ENCODE data around the gene DACT3. TPM values are rescaled to one million over a fixed set of nuclear protein-coding genes. Genes with fewer than 3 reads are reported as not detected.

DACT3 gene
- total RNA-seq, 4 donors from 2014 or later, result 1.7 to 3.2 (median 2.7) TPM

GRCh38 chr19:46626446-46626845 is 34.5 kb downstream of the DACT3 start:
- peak overlapping the region; percentile 46 to 70 (median 56) for H3K27ac ChIP-seq
- no peaks in the 10 kb centered on the region for H3K9me3 ChIP-seq
- no peaks in the 10 kb centered on the region for H3K36me3 ChIP-seq
- intact Hi-C loops (cut with DNase I), result no loop called here
- TF ChIP-seq POLR2A (IDR thresholded peaks at IDR 0.05), result no peak
- TF ChIP-seq, protein P1, sequence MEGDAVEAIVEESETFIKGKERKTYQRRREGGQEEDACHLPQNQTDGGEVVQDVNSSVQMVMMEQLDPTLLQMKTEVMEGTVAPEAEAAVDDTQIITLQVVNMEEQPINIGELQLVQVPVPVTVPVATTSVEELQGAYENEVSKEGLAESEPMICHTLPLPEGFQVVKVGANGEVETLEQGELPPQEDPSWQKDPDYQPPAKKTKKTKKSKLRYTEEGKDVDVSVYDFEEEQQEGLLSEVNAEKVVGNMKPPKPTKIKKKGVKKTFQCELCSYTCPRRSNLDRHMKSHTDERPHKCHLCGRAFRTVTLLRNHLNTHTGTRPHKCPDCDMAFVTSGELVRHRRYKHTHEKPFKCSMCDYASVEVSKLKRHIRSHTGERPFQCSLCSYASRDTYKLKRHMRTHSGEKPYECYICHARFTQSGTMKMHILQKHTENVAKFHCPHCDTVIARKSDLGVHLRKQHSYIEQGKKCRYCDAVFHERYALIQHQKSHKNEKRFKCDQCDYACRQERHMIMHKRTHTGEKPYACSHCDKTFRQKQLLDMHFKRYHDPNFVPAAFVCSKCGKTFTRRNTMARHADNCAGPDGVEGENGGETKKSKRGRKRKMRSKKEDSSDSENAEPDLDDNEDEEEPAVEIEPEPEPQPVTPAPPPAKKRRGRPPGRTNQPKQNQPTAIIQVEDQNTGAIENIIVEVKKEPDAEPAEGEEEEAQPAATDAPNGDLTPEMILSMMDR (IDR thresholded peaks at IDR 0.05), result no peak
- no peak for DNase-seq
- WGBS, 2 donors, result 63 to 77% methylated on average over 13 of the region's 14 CpGs
- H3K4me3 ChIP-seq (replicated peaks in 1 of 3), result no peak overlapping the region
- no peaks in the 10 kb centered on the region for H3K27me3 ChIP-seq
- H3K4me1 ChIP-seq, result peaks cover 0 to 18% of the 10 kb centered on the region in 2 donors

DNA sequence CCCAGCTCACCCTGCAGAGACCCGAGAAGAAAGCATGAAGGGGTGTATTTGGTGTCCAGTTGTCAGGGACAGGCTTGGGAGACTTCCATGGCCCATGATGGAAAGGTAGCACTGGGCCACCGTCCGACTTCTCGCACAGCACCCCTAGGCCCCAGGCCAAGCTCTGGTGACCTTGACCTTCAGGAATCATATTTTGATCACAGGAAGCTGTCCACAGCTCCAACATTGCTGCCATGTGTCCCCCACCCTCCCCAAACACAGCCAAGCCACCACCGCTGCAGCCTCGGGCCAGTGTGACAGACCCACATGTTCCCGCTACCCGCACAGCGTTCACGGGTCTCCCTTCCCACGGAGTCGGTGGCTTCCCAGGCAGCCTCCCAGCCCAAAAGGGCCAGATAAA is 35.3 kb downstream of the DACT3 start:
- Histone ChIP-seq H3K4me3 (replicated peaks in 1 of 3) (no peak overlapping the region), H3K27me3 (no peaks in the 10 kb centered on the region), H3K4me1 (peaks cover 0 to 18% of the 10 kb centered on the region in 2 donors), H3K36me3 (no peaks in the 10 kb centered on the region), H3K27ac (peak overlapping the region; percentile 46 to 70 (median 56)), H3K9me3 (no peaks in the 10 kb centered on the region)
- 74 to 93% methylated on average over 7 to 12 of the region's 12 CpGs for WGBS, 2 donors
- intact Hi-C loops (cut with DNase I), result no loop called here
- TF ChIP-seq POLR2A (IDR thresholded peaks at IDR 0.05), result no peak
- TF ChIP-seq, protein P1 (IDR thresholded peaks at IDR 0.05), result no peak
- DNase-seq, result no peak

GRCh38 chr19:46624958-46625661 is 35.9 kb downstream of the DACT3 start, which contains the start of gene PTGIR:
PTGIR (minus strand) TSS chr19:46625089; CDS start chr19:46624225, 864 bp downstream.
- Histone ChIP-seq H3K36me3 (no peaks in the 10 kb centered on the region), H3K9me3 (no peaks in the 10 kb centered on the region), H3K4me1 (peaks cover 0 to 18% of the 10 kb centered on the region in 2 donors), H3K27ac (peak within 1 kb of the TSS; percentile 46 to 70 (median 56)), H3K4me3 (replicated peaks in 1 of 3) (peak within 1 kb of the TSS in 1 of 3 donors; percentile 15), H3K27me3 (no peaks in the 10 kb centered on the region)
- intact Hi-C loops (cut with DNase I), result no loop called here
- TF ChIP-seq, protein P1 (IDR thresholded peaks at IDR 0.05), result no peak
- TF ChIP-seq POLR2A (IDR thresholded peaks at IDR 0.05), result peak in 1 of 2 donors; percentile 23
- WGBS, 2 donors, result 37 to 38% methylated on average over 13 of the region's 13 CpGs
- DNase-seq, result peak; percentile 28 to 36

DNA sequence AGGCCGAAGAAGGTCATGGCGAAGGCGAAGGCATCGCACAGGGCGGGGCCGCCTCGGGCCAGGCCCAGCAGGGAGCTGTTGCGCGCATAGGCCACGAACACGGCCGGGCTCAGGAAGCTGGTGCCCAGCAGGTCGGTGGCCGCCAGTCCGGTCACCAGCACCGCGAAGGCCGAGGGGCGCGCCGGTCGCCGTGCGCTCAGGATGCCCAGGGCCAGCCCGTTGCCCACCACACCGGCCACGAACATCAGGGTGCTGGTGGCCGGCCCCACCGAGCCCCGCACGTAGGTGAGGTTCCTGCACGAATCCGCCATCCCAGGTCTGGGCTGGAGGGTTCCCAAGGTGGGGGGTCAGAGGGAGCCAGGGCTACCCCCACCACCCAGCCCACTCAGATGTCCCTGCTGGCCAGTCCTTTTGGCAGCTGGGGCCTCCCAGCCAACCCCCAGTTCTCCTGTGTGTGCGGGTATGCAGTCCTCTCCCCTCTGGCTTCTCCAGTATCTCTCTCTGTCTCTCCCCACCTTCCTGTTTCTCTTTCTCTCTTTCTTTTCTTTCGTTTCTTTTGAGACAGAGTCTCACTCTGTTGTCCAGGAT is 37.0 kb downstream of the DACT3 start:
- Histone ChIP-seq H3K4me3 (replicated peaks in 1 of 3) (peak overlapping the region in 1 of 3 donors; percentile 15), H3K27ac (peak overlapping the region; percentile 5 to 70 (median 56)), H3K4me1 (peaks cover 0 to 18% of the 10 kb centered on the region in 2 donors), H3K36me3 (no peaks in the 10 kb centered on the region), H3K9me3 (no peaks in the 10 kb centered on the region), H3K27me3 (no peaks in the 10 kb centered on the region)
- TF ChIP-seq POLR2A (IDR thresholded peaks at IDR 0.05), result no peak
- TF ChIP-seq, protein P1 (IDR thresholded peaks at IDR 0.05), result no peak
- WGBS, 2 donors, result 87 to 90% methylated on average over 35 of the region's 35 CpGs
- no peak for DNase-seq
- intact Hi-C loops (cut with DNase I), result no loop called here

DNA sequence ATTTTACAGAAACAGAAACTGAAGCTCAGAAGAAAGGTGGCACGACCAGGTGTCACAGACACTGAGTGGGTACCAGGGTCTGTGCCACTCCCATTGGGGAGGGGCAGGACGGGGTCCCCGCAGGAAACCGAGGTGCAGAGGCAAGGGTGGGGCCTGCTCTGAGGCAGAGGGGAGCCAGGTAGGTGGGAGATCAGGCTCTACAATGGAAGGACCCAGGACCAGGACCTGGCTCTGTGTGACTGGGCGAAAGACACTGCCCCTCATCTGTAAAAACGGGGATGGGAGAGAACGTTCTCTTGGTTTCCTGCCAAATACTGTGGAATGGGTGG is 38.9 kb downstream of the DACT3 start:
- DNase-seq, result no peak
- no peak overlapping the region for H3K27ac ChIP-seq
- TF ChIP-seq, protein P1 (IDR thresholded peaks at IDR 0.05), result no peak
- TF ChIP-seq POLR2A (IDR thresholded peaks at IDR 0.05), result no peak
- intact Hi-C loops (cut with DNase I), result no loop called here
- 65 to 70% methylated on average over 7 of the region's 7 CpGs for WGBS, 2 donors
- peaks cover 0 to 22% of the 10 kb centered on the region in 2 donors for H3K4me1 ChIP-seq
- no peaks in the 10 kb centered on the region for H3K9me3 ChIP-seq
- H3K4me3 ChIP-seq (replicated peaks in 1 of 3), result no peak overlapping the region
- no peaks in the 10 kb centered on the region for H3K27me3 ChIP-seq
- no peaks in the 10 kb centered on the region for H3K36me3 ChIP-seq

Data from thyroid gland (tissue), 4 donors.